Breast epithelium (tissue), 4 donors: ENCODE data around the gene CBFA2T2. TPM values are rescaled to one million over a fixed set of nuclear protein-coding genes. Genes with fewer than 3 reads are reported as not detected.

Experiments used
- DNase-seq, 2 donors: peaks; one replicate each; pipeline ENCODE4 v3.0.0-alpha.2; 2019; ENCODE audit warnings: low spot score in 2 of 2
- H3K27ac ChIP-seq, 2 donors: fragments of 200-600 bp; sonication (generic) in 1 of 2; one replicate each; pipeline ENCODE4 v1.5.1; 2016 to 2019; ENCODE audit warnings: mild to moderate bottlenecking in 1 of 2
- H3K27me3 ChIP-seq, 2 donors: fragments of 200-600 bp; sonication (generic) in 1 of 2; one replicate each; pipeline versions ENCODE4 v1.5.1 to v1.6.0; 2017 to 2019; ENCODE audit warnings: control low read depth in 1 of 2, mild to moderate bottlenecking in 1 of 2
- H3K36me3 ChIP-seq: fragments of 200-600 bp; one replicate; pipeline ENCODE4 v1.5.1; 2019
- H3K4me1 ChIP-seq, 2 donors: fragments of 200-600 bp; sonication (generic); one replicate each; pipeline ENCODE4 v1.5.1; 2016 to 2019; ENCODE audit warnings: control low read depth in 1 of 2
- H3K4me3 ChIP-seq, 3 donors: fragments of 200-600 bp; sonication (generic); 1 replicate in 2 of 3; 2 replicates in 1 of 3; pipeline ENCODE4 v1.5.1; 2016 to 2019; ENCODE audit warnings: mild to moderate bottlenecking in 3 of 3, moderate library complexity in 2 of 3
- H3K9me3 ChIP-seq, 2 donors: fragments of 200-600 bp; sonication (generic) in 1 of 2; one replicate each; pipeline ENCODE4 v1.5.1; 2016 to 2019; ENCODE audit warnings: control low read depth in 1 of 2
- CTCF ChIP-seq, 3 donors: fragments of 450-650 bp; IDR thresholded peaks; one replicate each; pipeline ENCODE4 v1.5.1; 2016 to 2017; ENCODE audit warnings: antibody characterized with exemption in 3 of 3, mild to moderate bottlenecking in 3 of 3, moderate library complexity in 3 of 3
- POLR2A ChIP-seq: fragments of 450-650 bp; IDR thresholded peaks from one replicate; pipeline ENCODE4 v1.6.1; 2016; ENCODE audit warnings: antibody characterized with exemption, mild to moderate bottlenecking, moderate library complexity
- POLR2AphosphoS5 ChIP-seq, 3 donors: sonication (generic); formaldehyde crosslinking; IDR thresholded peaks; one replicate each; pipeline ENCODE4 v1.6.1; 2017; ENCODE audit warnings: antibody characterized with exemption in 3 of 3
- intact Hi-C: fragments of 100-400 bp; cut with DNase I; formaldehyde crosslinking; loops from one replicate; pipeline ENCODE4 v1.15.1; 2023; ENCODE audit warnings: low total_unique reads
- total RNA-seq, 3 donors: library from RNA; depleted of rRNA; stranded (reverse); fragments of >200 nt; gene quantifications; one replicate each; pipeline ENCODE4 v1.1.0, GENCODE V29; 2016

The CBFA2T2 gene
- total RNA-seq, 3 donors from 2014 or later, result 10.9 to 20.9 (median 17.0) TPM

- no peak overlapping the region for H3K4me3 ChIP-seq
- no peaks in the 10 kb centered on the region for H3K36me3 ChIP-seq
- no peaks in the 10 kb centered on the region for H3K9me3 ChIP-seq
- H3K4me1 ChIP-seq, result peaks cover 0 to 4% of the 10 kb centered on the region in 2 donors
- H3K27me3 ChIP-seq, result no peaks in the 10 kb centered on the region
- H3K27ac ChIP-seq, result peak overlapping the region; percentile 84 to 93
- no peak for DNase-seq
- TF ChIP-seq CTCF (IDR thresholded peaks at IDR 0.05) (no peak), POLR2AphosphoS5 (IDR thresholded peaks at IDR 0.05) (no peak), POLR2A (no peak)
- intact Hi-C loops, result no loop called here
Observed at GRCh38 chr20:33676121-33676520, 186.2 kb downstream of the CBFA2T2 start.

GRCh38 chr20:33676652-33677645 lies 187.1 kb downstream of the CBFA2T2 start:
- peaks cover 0 to 4% of the 10 kb centered on the region in 2 donors for H3K4me1 ChIP-seq
- intact Hi-C loops, result no loop called here

GRCh38 chr20:33677991-33678702 lies 188.3 kb downstream of the CBFA2T2 start:
- no peak for TF ChIP-seq CTCF (IDR thresholded peaks at IDR 0.05)
- TF ChIP-seq POLR2AphosphoS5 (IDR thresholded peaks at IDR 0.05), result no peak
- no peak for TF ChIP-seq POLR2A
- DNase-seq, result no peak
- intact Hi-C loops, result no loop called here

More at GRCh38 chr20:33676652-33677645, 187.1 kb downstream of the CBFA2T2 start:
- no peak for TF ChIP-seq POLR2A
- no peak for TF ChIP-seq POLR2AphosphoS5 (IDR thresholded peaks at IDR 0.05)
- no peak for TF ChIP-seq CTCF (IDR thresholded peaks at IDR 0.05)
- Histone ChIP-seq H3K27ac (peak overlapping the region; percentile 70 to 84), H3K9me3 (no peaks in the 10 kb centered on the region), H3K36me3 (no peaks in the 10 kb centered on the region), H3K27me3 (no peaks in the 10 kb centered on the region), H3K4me3 (no peak overlapping the region)
- no peak for DNase-seq

GRCh38 chr20:33679758-33680485 lies 190.0 kb downstream of the CBFA2T2 start:
- no peaks in the 10 kb centered on the region for H3K27me3 ChIP-seq
- no peaks in the 10 kb centered on the region for H3K36me3 ChIP-seq
- no peaks in the 10 kb centered on the region for H3K4me1 ChIP-seq
- intact Hi-C loops, result no loop called here
- no peaks in the 10 kb centered on the region for H3K9me3 ChIP-seq
- H3K4me3 ChIP-seq, result no peak overlapping the region
- TF ChIP-seq CTCF (IDR thresholded peaks at IDR 0.05) (no peak), POLR2A (no peak), POLR2AphosphoS5 (IDR thresholded peaks at IDR 0.05) (no peak)
- no peak overlapping the region for H3K27ac ChIP-seq
- DNase-seq, result no peak

More at GRCh38 chr20:33677991-33678702, 188.3 kb downstream of the CBFA2T2 start:
- no peaks in the 10 kb centered on the region for H3K36me3 ChIP-seq
- H3K4me3 ChIP-seq, result no peak overlapping the region
- peak overlapping the region in 1 of 2 donors; percentile 32 for H3K27ac ChIP-seq
- peaks cover 0 to 4% of the 10 kb centered on the region in 2 donors for H3K4me1 ChIP-seq
- no peaks in the 10 kb centered on the region for H3K27me3 ChIP-seq
- H3K9me3 ChIP-seq, result no peaks in the 10 kb centered on the region
